ENCODE results near the gene PRR30.
"Not testable (repeated sequence)": the region's sequence is repeated elsewhere in the genome, so short reads cannot be mapped to it uniquely, and the experiment has no call there.

DNA sequence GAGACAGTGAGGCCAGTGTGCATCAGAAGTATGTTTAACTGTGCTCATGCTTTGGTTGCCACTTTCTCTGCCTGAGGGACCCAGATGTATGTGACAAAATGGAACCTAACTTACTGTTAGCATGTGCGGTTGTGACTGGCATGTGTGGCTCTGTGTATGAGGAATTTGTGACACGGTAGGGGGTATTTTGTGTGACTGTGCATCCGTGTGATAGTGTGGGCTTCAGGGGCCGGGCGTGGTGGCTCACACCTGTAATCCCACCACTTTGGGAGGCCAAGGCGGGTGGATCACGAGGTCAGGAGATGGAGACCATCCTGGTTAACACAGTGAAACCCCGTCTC is 19.9 kb downstream of the PRR30 start:
- not testable (repeated sequence) for TF ChIP-seq EP300 (IDR thresholded peaks at IDR 0.05; ENCODE audit: borderline replicate concordance in 1 of 2, low read depth in 1 of 2, low read length in 1 of 2); RAD21 (IDR thresholded peaks at IDR 0.05; ENCODE audit: low read length); YY1 (IDR thresholded peaks at IDR 0.05; ENCODE audit: low read depth)
- TF ChIP-seq, protein P1, sequence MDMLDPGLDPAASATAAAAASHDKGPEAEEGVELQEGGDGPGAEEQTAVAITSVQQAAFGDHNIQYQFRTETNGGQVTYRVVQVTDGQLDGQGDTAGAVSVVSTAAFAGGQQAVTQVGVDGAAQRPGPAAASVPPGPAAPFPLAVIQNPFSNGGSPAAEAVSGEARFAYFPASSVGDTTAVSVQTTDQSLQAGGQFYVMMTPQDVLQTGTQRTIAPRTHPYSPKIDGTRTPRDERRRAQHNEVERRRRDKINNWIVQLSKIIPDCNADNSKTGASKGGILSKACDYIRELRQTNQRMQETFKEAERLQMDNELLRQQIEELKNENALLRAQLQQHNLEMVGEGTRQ (IDR thresholded peaks at IDR 0.05; ENCODE audit: borderline replicate concordance, low read depth, low read length): not testable (repeated sequence)
- TF ChIP-seq, protein P2, sequence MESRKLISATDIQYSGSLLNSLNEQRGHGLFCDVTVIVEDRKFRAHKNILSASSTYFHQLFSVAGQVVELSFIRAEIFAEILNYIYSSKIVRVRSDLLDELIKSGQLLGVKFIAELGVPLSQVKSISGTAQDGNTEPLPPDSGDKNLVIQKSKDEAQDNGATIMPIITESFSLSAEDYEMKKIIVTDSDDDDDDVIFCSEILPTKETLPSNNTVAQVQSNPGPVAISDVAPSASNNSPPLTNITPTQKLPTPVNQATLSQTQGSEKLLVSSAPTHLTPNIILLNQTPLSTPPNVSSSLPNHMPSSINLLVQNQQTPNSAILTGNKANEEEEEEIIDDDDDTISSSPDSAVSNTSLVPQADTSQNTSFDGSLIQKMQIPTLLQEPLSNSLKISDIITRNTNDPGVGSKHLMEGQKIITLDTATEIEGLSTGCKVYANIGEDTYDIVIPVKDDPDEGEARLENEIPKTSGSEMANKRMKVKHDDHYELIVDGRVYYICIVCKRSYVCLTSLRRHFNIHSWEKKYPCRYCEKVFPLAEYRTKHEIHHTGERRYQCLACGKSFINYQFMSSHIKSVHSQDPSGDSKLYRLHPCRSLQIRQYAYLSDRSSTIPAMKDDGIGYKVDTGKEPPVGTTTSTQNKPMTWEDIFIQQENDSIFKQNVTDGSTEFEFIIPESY (IDR thresholded peaks at IDR 0.05; ENCODE audit: borderline replicate concordance, low read depth): not testable (repeated sequence)
- TF ChIP-seq, protein P3, sequence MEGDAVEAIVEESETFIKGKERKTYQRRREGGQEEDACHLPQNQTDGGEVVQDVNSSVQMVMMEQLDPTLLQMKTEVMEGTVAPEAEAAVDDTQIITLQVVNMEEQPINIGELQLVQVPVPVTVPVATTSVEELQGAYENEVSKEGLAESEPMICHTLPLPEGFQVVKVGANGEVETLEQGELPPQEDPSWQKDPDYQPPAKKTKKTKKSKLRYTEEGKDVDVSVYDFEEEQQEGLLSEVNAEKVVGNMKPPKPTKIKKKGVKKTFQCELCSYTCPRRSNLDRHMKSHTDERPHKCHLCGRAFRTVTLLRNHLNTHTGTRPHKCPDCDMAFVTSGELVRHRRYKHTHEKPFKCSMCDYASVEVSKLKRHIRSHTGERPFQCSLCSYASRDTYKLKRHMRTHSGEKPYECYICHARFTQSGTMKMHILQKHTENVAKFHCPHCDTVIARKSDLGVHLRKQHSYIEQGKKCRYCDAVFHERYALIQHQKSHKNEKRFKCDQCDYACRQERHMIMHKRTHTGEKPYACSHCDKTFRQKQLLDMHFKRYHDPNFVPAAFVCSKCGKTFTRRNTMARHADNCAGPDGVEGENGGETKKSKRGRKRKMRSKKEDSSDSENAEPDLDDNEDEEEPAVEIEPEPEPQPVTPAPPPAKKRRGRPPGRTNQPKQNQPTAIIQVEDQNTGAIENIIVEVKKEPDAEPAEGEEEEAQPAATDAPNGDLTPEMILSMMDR (IDR thresholded peaks at IDR 0.05): not testable (repeated sequence)

Measured in SK-N-SH (cell line).